Stimulated activated CD8-positive, alpha-beta memory T cell treated with anti-CD3 and anti-CD28 coated beads, Interleukin-4, amount 100 ng/mL, for 24 hours (primary cell): ENCODE data around the gene SRRM4.

Experiments
- DNase-seq: peaks from one replicate; pipeline ENCODE4 v3.0.0-alpha.2; 2020; ENCODE audit warnings: low read depth

Gene SRRM4

GRCh38 chr12:119122751-119123150 is 141.4 kb downstream of the SRRM4 start:
- DNase-seq = no peak

DNA sequence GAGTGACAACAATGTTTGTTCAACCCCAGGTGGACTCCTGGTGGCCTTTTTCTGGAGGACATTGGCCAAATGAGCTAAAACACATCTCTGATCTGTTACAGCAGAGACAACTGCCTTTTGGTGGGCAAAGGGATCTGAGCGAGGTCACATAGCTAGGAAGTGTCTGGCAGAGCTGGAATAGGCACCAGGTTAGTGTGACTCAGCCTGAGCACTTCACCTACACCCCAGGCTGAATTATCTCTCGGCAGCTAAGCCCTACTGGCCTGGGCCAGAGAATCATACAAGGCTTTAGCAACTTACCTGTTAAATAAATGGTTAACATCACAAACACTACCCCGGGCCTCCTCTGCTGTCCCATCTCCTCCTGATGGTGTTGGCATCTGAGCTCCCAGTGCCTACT is 147.2 kb downstream of the SRRM4 start:
- DNase-seq = no peak

DNA sequence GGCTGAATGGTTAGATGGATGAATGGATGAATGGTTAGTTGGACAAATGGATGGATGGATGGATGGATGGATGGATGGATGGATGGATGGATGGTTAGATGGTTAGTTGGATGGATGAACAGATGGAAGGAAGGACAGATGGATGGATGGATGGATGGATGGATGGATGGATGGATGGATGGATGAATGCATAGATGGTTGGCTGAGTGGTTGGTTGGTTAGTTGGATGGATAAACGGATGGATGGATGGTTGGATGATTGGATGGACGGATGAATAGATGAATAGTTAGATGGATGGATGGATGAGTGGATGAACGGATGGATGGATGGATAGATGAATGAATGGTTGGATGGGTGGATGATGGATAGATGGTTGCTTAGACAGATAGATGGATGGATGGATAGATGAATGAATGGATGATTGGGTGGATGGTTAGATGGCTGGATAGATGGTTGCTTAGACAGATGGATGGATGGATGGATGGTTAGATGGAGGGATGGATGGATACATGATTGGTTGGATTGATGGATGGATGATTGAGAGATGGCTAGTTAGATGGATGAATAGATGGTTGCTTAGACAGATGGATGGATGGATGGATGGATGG is 148.6 kb downstream of the SRRM4 start:
- DNase-seq = no peak

DNA sequence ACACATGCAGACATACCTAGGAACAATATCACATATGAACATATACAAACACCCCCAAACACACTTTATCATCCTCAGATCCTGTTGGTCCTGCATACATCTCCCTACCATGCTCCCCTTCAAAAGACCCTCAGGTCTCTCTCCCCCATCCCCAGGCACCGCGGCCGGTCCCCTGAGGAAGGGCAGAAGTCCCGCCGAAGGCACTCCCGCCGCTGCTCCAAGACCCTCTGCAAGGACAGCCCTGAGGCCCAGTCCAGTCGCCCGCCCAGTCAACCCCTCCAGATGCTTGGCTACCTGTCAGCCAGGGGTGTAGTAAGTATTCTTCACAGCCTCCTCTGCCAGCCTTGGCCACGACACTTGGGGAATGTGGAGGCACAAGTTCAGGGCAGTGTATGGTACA is 149.2 kb downstream of the SRRM4 start:
- no peak for DNase-seq

GRCh38 chr12:119134284-119135072 is 153.1 kb downstream of the SRRM4 start:
- no peak for DNase-seq

- DNase-seq = no peak
These were observed 155.6 kb downstream of the SRRM4 start for GRCh38 chr12:119136811-119137410.

DNA sequence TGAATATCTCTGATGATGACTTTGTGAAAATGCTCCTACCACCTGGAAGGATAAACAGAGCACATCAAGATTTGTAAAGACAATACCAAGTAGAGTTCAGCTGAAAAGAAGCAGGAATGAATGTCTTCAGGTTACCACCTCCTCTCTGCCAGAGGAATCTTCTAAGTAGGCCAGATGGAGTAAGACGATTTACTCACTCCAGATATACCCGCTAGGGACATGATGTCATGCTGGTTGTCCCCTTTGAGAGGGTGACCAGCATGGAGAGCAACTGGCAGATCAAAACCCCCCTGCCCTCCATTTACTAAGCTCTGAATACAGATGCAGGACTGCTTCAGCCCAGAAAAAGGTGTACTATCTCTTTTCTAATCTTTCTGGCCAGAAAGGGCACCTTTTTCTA is 158.1 kb downstream of the SRRM4 start:
- no peak for DNase-seq

GRCh38 chr12:119145367-119145766 is 164.0 kb downstream of the SRRM4 start:
- no peak for DNase-seq

DNA sequence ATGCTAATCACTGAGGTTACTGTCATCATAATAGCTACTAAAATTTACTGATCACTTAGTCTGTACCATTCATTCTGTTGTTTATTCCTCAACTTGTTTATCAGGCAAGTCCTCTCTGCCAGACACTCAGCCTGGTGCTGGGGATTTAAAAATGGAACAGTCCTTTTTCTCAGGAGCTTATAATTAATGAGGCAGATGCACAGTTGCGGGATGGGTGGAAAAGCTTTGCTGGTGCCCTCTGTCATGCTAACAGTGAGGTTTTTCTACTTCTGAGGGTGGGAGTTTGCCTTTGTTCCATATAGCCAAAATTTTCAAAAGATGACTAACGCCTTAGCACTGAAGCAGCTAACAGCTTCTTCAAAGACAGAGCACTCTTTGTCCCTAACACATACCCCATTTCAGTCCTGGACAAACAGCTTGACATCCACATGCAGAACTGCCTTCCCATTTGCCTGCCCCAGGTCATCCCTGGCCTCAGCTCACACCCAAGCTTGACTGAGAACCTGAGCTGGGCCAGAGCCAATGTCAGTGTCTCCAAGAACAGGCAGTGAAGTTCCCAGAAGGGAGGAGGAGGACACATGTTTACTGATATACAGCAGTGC is 166.6 kb downstream of the SRRM4 start:
- DNase-seq = no peak

DNA sequence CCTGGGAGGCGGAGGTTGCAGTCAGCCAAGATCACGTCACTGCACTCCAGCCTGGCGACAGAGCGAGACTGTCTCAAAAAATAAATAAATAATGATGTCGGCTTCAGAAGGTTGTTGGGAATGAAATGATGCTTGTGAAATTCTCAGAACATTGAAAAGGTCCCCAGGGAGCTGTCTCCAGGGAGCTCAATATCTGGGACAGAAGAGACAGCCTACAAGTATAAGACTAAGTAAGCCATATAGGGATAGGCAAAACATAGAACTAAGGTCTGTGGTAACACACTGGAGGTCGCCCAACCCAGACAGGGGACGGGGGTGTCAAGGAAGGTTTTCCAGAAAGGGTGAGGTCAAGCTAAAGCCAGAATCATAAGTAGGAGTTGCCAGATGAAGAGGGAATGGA is 167.9 kb downstream of the SRRM4 start:
- DNase-seq = no peak

DNA sequence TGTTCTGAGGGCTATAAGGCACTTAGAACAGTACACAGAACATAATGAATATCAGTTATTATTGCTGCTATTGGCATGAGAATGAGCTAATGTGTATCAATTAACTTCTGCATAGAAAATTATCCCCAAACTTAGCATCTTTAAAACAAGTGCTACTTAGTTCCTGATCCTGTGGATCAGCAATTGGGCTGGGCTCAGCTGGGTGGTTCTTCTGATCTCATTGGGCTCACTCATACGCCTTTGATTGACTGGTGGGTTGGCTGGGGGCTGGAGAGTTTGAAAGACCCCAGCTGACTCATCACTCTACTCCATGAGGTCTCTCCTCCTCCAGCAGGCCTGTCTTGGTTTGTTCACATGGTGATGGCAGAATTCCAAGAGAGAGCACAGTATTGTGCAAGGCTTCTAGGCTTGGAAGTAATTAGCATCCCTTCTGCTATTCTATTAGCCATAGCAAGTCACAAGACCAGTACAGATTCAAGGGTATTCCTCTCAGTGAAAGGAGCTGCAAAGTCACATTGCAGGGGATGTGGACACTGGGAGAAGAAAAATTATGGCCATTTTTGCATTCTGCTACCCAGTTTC is 170.2 kb downstream of the SRRM4 start:
- no peak for DNase-seq

DNA sequence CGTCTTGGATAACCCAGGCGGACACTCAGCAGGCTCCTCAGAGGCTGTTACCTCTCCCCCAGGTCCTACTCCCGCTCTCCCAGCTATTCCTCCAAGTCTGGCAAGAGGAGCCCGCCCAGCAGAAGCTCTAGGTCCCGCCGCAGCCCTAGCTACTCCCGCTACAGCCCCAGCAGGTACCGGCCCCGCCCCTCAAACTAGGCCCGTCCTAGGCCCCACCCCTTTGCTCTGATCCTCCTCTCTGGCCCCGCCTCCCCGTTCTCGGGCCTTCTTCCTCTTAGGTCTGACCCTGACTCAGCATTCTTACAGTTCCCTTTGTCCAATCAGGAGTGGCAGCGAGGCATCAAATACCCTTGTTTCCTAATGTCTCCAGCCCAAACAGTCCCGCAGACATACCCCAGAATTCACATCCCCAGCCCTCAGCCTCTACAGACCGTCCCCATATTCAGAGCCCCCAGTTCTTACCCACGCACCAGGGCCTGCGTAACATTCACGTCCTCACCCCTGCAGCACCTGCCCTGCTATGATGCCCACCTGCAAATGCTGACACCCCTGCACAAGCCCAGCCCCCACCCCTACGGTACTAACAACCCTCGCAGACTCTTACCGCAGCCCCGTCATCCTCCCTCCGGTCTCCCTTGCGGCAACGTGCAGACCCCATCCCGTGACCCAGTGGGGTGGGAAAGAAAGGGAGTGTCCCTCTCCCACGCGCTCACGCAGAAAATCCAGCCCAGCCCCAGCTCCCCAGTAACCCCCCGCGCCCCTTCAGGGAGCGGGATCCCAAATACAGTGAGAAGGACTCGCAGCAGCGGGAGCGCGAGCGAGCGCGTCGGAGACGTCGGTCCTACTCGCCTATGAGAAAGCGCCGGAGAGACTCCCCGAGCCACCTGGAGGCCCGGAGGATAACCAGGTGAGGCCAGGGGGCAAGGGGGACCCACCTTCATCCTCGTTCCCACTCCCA is 172.4 kb downstream of the SRRM4 start:
- no peak for DNase-seq

- DNase-seq = no peak
These were observed 173.1 kb downstream of the SRRM4 start for GRCh38 chr12:119154435-119154818.

GRCh38 chr12:119156401-119157044 is 175.2 kb downstream of the SRRM4 start:
- no peak for DNase-seq

GRCh38 chr12:119157528-119157927 is 176.2 kb downstream of the SRRM4 start:
- DNase-seq = no peak

DNA sequence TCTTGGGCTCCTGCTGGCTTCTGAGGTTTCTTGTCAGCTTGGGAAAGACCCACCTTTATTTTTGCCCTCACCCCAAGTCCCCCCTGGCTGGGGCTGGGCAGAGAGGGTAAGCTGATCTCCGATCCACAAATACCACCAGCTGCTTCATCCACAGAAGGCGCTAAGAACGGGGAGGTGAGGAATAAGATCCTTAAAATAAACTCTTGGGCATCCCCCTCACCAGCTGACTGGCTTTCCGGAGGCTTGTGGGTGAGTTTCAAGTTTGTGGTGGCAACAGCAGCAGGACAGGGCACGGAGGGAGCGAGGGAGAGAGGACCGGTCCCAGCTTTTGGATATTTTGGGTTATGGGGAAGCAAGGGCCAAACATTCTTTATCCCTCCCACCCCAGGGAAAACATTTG is 176.6 kb downstream of the SRRM4 start:
- no peak for DNase-seq

DNA sequence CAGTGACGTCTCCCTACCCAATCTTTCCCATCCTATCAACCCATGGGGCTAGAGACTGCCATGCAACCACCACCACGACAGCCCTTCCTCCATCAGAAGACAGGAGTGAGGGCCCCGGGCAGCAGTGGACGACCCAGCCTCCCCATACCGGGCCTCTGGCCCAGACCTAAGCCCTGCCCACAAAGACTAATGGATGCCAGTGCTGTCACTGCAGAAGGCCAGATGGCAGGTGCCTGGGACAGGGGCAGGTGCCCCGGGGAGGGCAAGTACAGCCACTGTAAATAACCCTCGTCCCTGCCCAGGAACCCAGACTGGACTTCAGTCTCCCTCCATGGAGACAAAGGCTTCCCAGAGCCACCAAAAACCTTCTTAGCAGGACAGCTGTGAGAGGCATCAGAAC is 177.1 kb downstream of the SRRM4 start:
- DNase-seq = no peak

GRCh38 chr12:119159844-119160243 is 178.5 kb downstream of the SRRM4 start:
- DNase-seq = no peak

- DNase-seq = no peak
These were observed 186.6 kb downstream of the SRRM4 start for GRCh38 chr12:119167902-119168301.

- DNase-seq = no peak
These were observed 187.4 kb downstream of the SRRM4 start for GRCh38 chr12:119168721-119169120.

GRCh38 chr12:119169150-119169549 is 187.8 kb downstream of the SRRM4 start:
- DNase-seq = no peak
